GM12878 (cell line): ENCODE results near the gene TESK2. TPM values are rescaled to one million over a fixed set of nuclear protein-coding genes. Genes with fewer than 3 reads are reported as not detected.

Experiments used
- BMI1 ChIP-seq: fragments of 450-650 bp; IDR thresholded peaks from 2 replicates; pipeline ENCODE4 v1.6.1; 2016; ENCODE audit warnings: mild to moderate bottlenecking, moderate library complexity, borderline replicate concordance
- DPF2 ChIP-seq: fragments of 450-650 bp; IDR thresholded peaks from 2 replicates; pipeline ENCODE4 v1.6.1; 2017; ENCODE audit warnings: mild to moderate bottlenecking
- FOS ChIP-seq: IDR thresholded peaks from 3 replicates; pipeline ENCODE4 v1.6.1; 2011; ENCODE audit warnings: borderline replicate concordance; ENCODE audit not compliant: insufficient read length; ENCODE audit errors: extremely low read depth
- FOXM1 ChIP-seq: IDR thresholded peaks from 2 replicates; pipeline ENCODE4 v1.6.1; 2012; ENCODE audit warnings: low read depth, mild to moderate bottlenecking, inconsistent platforms, low read length, moderate library complexity
- JUND ChIP-seq: IDR thresholded peaks from 2 replicates; pipeline ENCODE4 v1.6.1; 2012; ENCODE audit warnings: low read depth, mild to moderate bottlenecking, low read length, improper control_type of control experiment, moderate library complexity
- MYC ChIP-seq: IDR thresholded peaks from 2 replicates; pipeline ENCODE4 v1.6.1; 2011; ENCODE audit warnings: mild to moderate bottlenecking, low read length, moderate library complexity, inconsistent platforms; ENCODE audit not compliant: insufficient read depth, insufficient replicate concordance, insufficient read length, severe bottlenecking
- SUPT20H ChIP-seq: IDR thresholded peaks from 2 replicates; pipeline ENCODE4 v1.6.1; 2011; ENCODE audit warnings: low read depth, mild to moderate bottlenecking, low read length, moderate library complexity, borderline replicate concordance; ENCODE audit not compliant: control insufficient read depth
- TCF12 ChIP-seq: IDR thresholded peaks from 2 replicates; pipeline ENCODE4 v1.6.1; 2011; ENCODE audit warnings: low read depth, mild to moderate bottlenecking, low read length
- WRNIP1 ChIP-seq: IDR thresholded peaks from 2 replicates; pipeline ENCODE4 v1.6.1; 2011; ENCODE audit warnings: low read depth, low read length, improper control_type of control experiment, borderline replicate concordance
- ZNF207 ChIP-seq: fragments of 450-650 bp; IDR thresholded peaks from 2 replicates; pipeline ENCODE4 v1.6.1; 2014; ENCODE audit warnings: antibody characterized with exemption, mild to moderate bottlenecking, borderline replicate concordance
- ZNF24 ChIP-seq: fragments of 450-650 bp; IDR thresholded peaks from 2 replicates; pipeline ENCODE4 v1.6.1; 2017; ENCODE audit warnings: antibody characterized with exemption, mild to moderate bottlenecking
- ZNF622 ChIP-seq: fragments of 450-650 bp; IDR thresholded peaks from 2 replicates; pipeline ENCODE4 v1.6.1; 2017; ENCODE audit warnings: mild to moderate bottlenecking, inconsistent platforms
- polyA plus RNA-seq, 11 experiments: library from polyadenylated mRNA; depleted of rRNA in 4 of 11; unstranded in 6 of 11; stranded (reverse) in 5 of 11; fragments of >200 nt; fragmentation: Nextera tagmentation in 4 of 11; fragmentation: Illumina TruSeq in 1 of 11; extraction: Ambion mirVana in 4 of 11; extraction: Trizol in 1 of 11; gene quantifications; 1 replicate in 1 of 11; 2 replicates in 10 of 11; pipeline versions ENCODE4 v1.2.1 to v1.2.3, GENCODE V29; 2011 to 2016; ENCODE audit warnings: inconsistent platforms in 2 of 11, missing spikeins in 2 of 11, low read depth in 1 of 11
- total RNA-seq, 4 experiments: library from RNA; depleted of rRNA in 3 of 4; stranded (reverse); fragments of >200 nt in 3 of 4; fragmentation: Illumina TruSeq in 1 of 4; extraction: Trizol in 1 of 4; gene quantifications; 2 replicates each; pipeline versions ENCODE4 v1.2.1 to v1.2.3, GENCODE V29; 2013 to 2021
- TF ChIP-seq, protein P1 (sequence below): fragments of 450-650 bp; IDR thresholded peaks from 2 replicates; pipeline ENCODE4 v1.6.1; 2017; ENCODE audit warnings: mild to moderate bottlenecking, low read depth, inconsistent platforms; ENCODE audit not compliant: poor library complexity, severe bottlenecking
- TF ChIP-seq, protein P2 (sequence below): IDR thresholded peaks from 2 replicates; pipeline ENCODE4 v1.6.1; 2012; ENCODE audit warnings: low read depth, low read length, improper control_type of control experiment
- TF ChIP-seq, protein P3 (sequence below): IDR thresholded peaks from 2 replicates; pipeline ENCODE4 v1.6.1; 2012; ENCODE audit warnings: low read depth, low read length, improper control_type of control experiment
- TF ChIP-seq, protein P4 (sequence below): fragments of 450-650 bp; IDR thresholded peaks from 2 replicates; pipeline ENCODE4 v1.6.1; 2017; ENCODE audit warnings: borderline replicate concordance
- TF ChIP-seq, protein P5 (sequence below): IDR thresholded peaks from 2 replicates; pipeline ENCODE4 v1.6.1; 2011; ENCODE audit warnings: borderline replicate concordance, low read depth, mild to moderate bottlenecking, moderate library complexity, low read length; ENCODE audit not compliant: insufficient read depth, poor library complexity, severe bottlenecking
- TF ChIP-seq, protein P6 (sequence below): IDR thresholded peaks from 2 replicates; pipeline ENCODE4 v1.6.1; 2011; ENCODE audit warnings: borderline replicate concordance, low read depth, mild to moderate bottlenecking, moderate library complexity, mixed read lengths, low read length; ENCODE audit not compliant: insufficient read depth; ENCODE audit errors: extremely low read length

The TESK2 gene
- total and polyA plus RNA-seq, 10 of the 15 experiments (the other 5 are each of a cell fraction or from before 2014, with no cell fraction given), result 2.2 to 10.0 (median 5.7) TPM

DNA sequence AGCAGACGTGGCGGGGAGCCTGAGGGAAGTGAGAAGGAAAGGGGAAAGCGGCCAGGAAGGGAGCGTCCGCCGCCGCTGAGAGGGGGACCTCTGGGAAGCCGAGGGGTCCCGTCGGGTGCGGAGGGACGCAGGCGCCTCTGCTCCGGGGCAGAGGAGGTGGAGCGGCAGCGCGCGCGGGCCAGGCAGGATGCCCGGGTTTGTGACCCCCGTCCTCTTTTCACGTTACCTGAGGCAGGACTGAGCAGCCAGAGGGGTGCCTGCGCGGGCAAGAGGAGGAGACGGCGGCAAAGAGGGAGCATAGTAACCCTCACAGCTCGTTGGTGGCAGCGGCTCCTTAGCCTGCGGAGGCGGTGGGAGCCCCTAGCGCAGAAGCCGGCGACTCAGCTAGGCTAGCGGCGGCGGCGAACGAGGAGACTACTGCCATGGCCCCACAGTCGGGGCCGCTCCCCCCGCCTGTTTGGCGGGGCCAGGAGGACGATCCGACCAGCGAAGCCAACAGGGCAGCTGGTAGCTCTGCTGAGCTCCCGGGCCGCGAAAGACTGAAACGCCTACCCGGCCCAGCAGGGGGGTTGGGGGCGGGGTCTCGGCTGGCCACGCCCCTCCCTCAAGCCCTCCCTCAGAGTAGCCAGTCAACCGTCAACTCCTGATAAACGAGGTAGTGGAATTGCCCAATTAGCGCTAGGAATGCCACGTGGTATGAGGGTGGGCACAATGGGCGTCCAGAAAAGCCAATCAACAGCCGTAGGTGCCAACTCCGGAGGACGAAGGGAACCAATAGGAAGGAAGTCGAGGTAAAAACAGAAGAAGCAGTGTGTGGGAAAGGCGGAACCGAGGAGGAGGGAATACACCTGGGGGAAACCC lies at the start of gene TESK2 (continued):
- TF ChIP-seq, protein P1, sequence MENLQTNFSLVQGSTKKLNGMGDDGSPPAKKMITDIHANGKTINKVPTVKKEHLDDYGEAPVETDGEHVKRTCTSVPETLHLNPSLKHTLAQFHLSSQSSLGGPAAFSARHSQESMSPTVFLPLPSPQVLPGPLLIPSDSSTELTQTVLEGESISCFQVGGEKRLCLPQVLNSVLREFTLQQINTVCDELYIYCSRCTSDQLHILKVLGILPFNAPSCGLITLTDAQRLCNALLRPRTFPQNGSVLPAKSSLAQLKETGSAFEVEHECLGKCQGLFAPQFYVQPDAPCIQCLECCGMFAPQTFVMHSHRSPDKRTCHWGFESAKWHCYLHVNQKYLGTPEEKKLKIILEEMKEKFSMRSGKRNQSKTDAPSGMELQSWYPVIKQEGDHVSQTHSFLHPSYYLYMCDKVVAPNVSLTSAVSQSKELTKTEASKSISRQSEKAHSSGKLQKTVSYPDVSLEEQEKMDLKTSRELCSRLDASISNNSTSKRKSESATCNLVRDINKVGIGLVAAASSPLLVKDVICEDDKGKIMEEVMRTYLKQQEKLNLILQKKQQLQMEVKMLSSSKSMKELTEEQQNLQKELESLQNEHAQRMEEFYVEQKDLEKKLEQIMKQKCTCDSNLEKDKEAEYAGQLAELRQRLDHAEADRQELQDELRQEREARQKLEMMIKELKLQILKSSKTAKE, result no peak
- TF ChIP-seq FOXM1 (no peak), TCF12 (no peak; the same call in 1 of the 2 replicates), ZNF24 (no peak), BMI1 (no peak), SUPT20H (no peak), FOS (peak; percentile 87), ZNF622 (no peak), MYC (no peak), JUND (0 out of 2 replicates have a peak, but pooled peaks have one; percentile 8), WRNIP1 (no peak), ZNF207 (0 out of 2 replicates have a peak, but pooled peaks have one; percentile 54), DPF2 (peak; percentile 49; the same call in 1 of the 2 replicates)
- TF ChIP-seq, protein P2, sequence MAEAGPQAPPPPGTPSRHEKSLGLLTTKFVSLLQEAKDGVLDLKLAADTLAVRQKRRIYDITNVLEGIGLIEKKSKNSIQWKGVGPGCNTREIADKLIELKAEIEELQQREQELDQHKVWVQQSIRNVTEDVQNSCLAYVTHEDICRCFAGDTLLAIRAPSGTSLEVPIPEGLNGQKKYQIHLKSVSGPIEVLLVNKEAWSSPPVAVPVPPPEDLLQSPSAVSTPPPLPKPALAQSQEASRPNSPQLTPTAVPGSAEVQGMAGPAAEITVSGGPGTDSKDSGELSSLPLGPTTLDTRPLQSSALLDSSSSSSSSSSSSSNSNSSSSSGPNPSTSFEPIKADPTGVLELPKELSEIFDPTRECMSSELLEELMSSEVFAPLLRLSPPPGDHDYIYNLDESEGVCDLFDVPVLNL, result no peak
- TF ChIP-seq, protein P3, sequence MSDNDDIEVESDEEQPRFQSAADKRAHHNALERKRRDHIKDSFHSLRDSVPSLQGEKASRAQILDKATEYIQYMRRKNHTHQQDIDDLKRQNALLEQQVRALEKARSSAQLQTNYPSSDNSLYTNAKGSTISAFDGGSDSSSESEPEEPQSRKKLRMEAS, result peak; percentile 87
- TF ChIP-seq, protein P4, sequence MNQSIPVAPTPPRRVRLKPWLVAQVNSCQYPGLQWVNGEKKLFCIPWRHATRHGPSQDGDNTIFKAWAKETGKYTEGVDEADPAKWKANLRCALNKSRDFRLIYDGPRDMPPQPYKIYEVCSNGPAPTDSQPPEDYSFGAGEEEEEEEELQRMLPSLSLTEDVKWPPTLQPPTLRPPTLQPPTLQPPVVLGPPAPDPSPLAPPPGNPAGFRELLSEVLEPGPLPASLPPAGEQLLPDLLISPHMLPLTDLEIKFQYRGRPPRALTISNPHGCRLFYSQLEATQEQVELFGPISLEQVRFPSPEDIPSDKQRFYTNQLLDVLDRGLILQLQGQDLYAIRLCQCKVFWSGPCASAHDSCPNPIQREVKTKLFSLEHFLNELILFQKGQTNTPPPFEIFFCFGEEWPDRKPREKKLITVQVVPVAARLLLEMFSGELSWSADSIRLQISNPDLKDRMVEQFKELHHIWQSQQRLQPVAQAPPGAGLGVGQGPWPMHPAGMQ, result no peak
- TF ChIP-seq, protein P5, sequence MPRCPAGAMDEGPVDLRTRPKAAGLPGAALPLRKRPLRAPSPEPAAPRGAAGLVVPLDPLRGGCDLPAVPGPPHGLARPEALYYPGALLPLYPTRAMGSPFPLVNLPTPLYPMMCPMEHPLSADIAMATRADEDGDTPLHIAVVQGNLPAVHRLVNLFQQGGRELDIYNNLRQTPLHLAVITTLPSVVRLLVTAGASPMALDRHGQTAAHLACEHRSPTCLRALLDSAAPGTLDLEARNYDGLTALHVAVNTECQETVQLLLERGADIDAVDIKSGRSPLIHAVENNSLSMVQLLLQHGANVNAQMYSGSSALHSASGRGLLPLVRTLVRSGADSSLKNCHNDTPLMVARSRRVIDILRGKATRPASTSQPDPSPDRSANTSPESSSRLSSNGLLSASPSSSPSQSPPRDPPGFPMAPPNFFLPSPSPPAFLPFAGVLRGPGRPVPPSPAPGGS, result no peak
- TF ChIP-seq, protein P6, sequence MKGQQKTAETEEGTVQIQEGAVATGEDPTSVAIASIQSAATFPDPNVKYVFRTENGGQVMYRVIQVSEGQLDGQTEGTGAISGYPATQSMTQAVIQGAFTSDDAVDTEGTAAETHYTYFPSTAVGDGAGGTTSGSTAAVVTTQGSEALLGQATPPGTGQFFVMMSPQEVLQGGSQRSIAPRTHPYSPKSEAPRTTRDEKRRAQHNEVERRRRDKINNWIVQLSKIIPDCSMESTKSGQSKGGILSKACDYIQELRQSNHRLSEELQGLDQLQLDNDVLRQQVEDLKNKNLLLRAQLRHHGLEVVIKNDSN, result peak; percentile 87
